Subcutaneous abdominal adipose tissue (tissue), 5 donors: ENCODE results near the gene ZDHHC6.
"Not testable (repeated sequence)": the region's sequence is repeated elsewhere in the genome, so short reads cannot be mapped to it uniquely, and the experiment has no call there.

ENCODE experiments used
- H3K27ac ChIP-seq: one replicate; pipeline ENCODE4 v1.7.0; 2013; ENCODE audit warnings: low read depth, mild to moderate bottlenecking, inconsistent platforms, low read length, moderate library complexity
- H3K27me3 ChIP-seq, 5 donors: one replicate each; pipeline ENCODE4 v1.7.0; 2013; ENCODE audit warnings: low read length in 5 of 5, inconsistent platforms in 1 of 5; ENCODE audit not compliant: control insufficient read depth in 5 of 5, insufficient read depth in 4 of 5
- H3K36me3 ChIP-seq, 5 donors: one replicate each; pipeline ENCODE4 v1.7.0; 2013; ENCODE audit warnings: low read length in 5 of 5; ENCODE audit not compliant: control insufficient read depth in 5 of 5, insufficient read depth in 5 of 5
- H3K4me1 ChIP-seq, 5 donors: one replicate each; pipeline ENCODE4 v1.7.0; 2013; ENCODE audit warnings: low read length in 5 of 5, mild to moderate bottlenecking in 3 of 5, moderate library complexity in 1 of 5; ENCODE audit not compliant: control insufficient read depth in 5 of 5, insufficient read depth in 5 of 5
- H3K4me3 ChIP-seq, 5 donors: one replicate each; pipeline ENCODE4 v1.7.0; 2013; ENCODE audit warnings: low read length in 5 of 5, low read depth in 1 of 5
- H3K9ac ChIP-seq, 5 donors: one replicate each; pipeline ENCODE4 v1.7.0; 2013; ENCODE audit warnings: low read length in 5 of 5, mild to moderate bottlenecking in 4 of 5, moderate library complexity in 3 of 5
- H3K9me3 ChIP-seq, 5 donors: one replicate each; pipeline ENCODE4 v1.7.0; 2013; ENCODE audit warnings: low read length in 5 of 5; ENCODE audit not compliant: control insufficient read depth in 5 of 5
- donor health status: healthy.
- donor health status: healthy.
- donor health status: healthy.
- donor health status: healthy.
- donor health status: healthy.

The ZDHHC6 gene

GRCh38 chr10:112467541-112468075 lies 20.9 kb upstream of the ZDHHC6 start:
- Histone ChIP-seq H3K4me3 (no peak overlapping the region), H3K9me3 (no peaks in the 10 kb centered on the region), H3K27me3 (no peaks in the 10 kb centered on the region), H3K4me1 (peaks cover 0 to 6% (median 0%) of the 10 kb centered on the region in 5 donors), H3K36me3 (peaks cover 10 to 32% (median 20%) of the 10 kb centered on the region in 5 donors), H3K9ac (no peak overlapping the region), H3K27ac (no peak overlapping the region)

- Histone ChIP-seq H3K27me3 (no peaks in the 10 kb centered on the region), H3K36me3 (peaks cover 10 to 32% (median 20%) of the 10 kb centered on the region in 5 donors), H3K9ac (no peak overlapping the region)
Observed at GRCh38 chr10:112466802-112467201, 20.1 kb upstream of the ZDHHC6 start.

GRCh38 chr10:112465299-112465883 lies 18.7 kb upstream of the ZDHHC6 start:
- Histone ChIP-seq H3K4me3 (no peak overlapping the region), H3K9ac (no peak overlapping the region), H3K9me3 (no peaks in the 10 kb centered on the region), H3K27ac (no peak overlapping the region), H3K27me3 (no peaks in the 10 kb centered on the region), H3K36me3 (peaks cover 10 to 39% (median 22%) of the 10 kb centered on the region in 5 donors), H3K4me1 (no peaks in the 10 kb centered on the region)

More at GRCh38 chr10:112466802-112467201, 20.1 kb upstream of the ZDHHC6 start:
- H3K4me3 ChIP-seq = no peak overlapping the region
- no peaks in the 10 kb centered on the region for H3K9me3 ChIP-seq
- H3K27ac ChIP-seq = no peak overlapping the region
- peaks cover 0 to 5% (median 0%) of the 10 kb centered on the region in 5 donors for H3K4me1 ChIP-seq

GRCh38 chr10:112464074-112464473 lies 17.4 kb upstream of the ZDHHC6 start:
- peaks cover 10 to 35% (median 22%) of the 10 kb centered on the region in 5 donors for H3K36me3 ChIP-seq
- not testable (repeated sequence) for H3K27ac ChIP-seq, H3K9ac ChIP-seq, H3K4me1 ChIP-seq, H3K27me3 ChIP-seq, H3K4me3 ChIP-seq, H3K9me3 ChIP-seq

- H3K9me3 ChIP-seq = no peaks in the 10 kb centered on the region
- no peaks in the 10 kb centered on the region for H3K27me3 ChIP-seq
- H3K4me3 ChIP-seq = no peak overlapping the region
- no peak overlapping the region for H3K9ac ChIP-seq
- H3K27ac ChIP-seq = no peak overlapping the region
- H3K36me3 ChIP-seq = peaks cover 10 to 26% (median 16%) of the 10 kb centered on the region in 5 donors
- H3K4me1 ChIP-seq = no peaks in the 10 kb centered on the region
Observed at GRCh38 chr10:112461029-112461887, 14.5 kb upstream of the ZDHHC6 start.

- Histone ChIP-seq H3K27ac (no peak overlapping the region), H3K4me3 (no peak overlapping the region), H3K27me3 (no peaks in the 10 kb centered on the region), H3K9ac (no peak overlapping the region), H3K9me3 (no peaks in the 10 kb centered on the region), H3K36me3 (peaks cover 6 to 20% (median 11%) of the 10 kb centered on the region in 5 donors), H3K4me1 (no peaks in the 10 kb centered on the region)
Observed at GRCh38 chr10:112460366-112460765, 13.7 kb upstream of the ZDHHC6 start.

- no peak overlapping the region for H3K9ac ChIP-seq
- no peaks in the 10 kb centered on the region for H3K27me3 ChIP-seq
- H3K9me3 ChIP-seq = no peaks in the 10 kb centered on the region
- H3K36me3 ChIP-seq = peaks cover 0 to 7% (median 0%) of the 10 kb centered on the region in 5 donors
- H3K27ac ChIP-seq = no peak overlapping the region
- no peak overlapping the region for H3K4me3 ChIP-seq
- no peaks in the 10 kb centered on the region for H3K4me1 ChIP-seq
Observed at GRCh38 chr10:112456533-112456932, 9.8 kb upstream of the ZDHHC6 start.

GRCh38 chr10:112454910-112455779 lies 8.4 kb upstream of the ZDHHC6 start:
- Histone ChIP-seq H3K4me3 (no peak overlapping the region), H3K4me1 (no peaks in the 10 kb centered on the region), H3K36me3 (peaks cover 0 to 2% (median 0%) of the 10 kb centered on the region in 5 donors), H3K9ac (no peak overlapping the region), H3K27ac (no peak overlapping the region), H3K27me3 (no peaks in the 10 kb centered on the region), H3K9me3 (no peaks in the 10 kb centered on the region)

GRCh38 chr10:112448888-112449287 lies 2.2 kb upstream of the ZDHHC6 start:
- no peak overlapping the region for H3K4me3 ChIP-seq

More at GRCh38 chr10:112448888-112449287, 2.2 kb upstream of the ZDHHC6 start:
- H3K36me3 ChIP-seq = peaks cover 3 to 11% (median 6%) of the 10 kb centered on the region in 5 donors
- H3K27me3 ChIP-seq = no peaks in the 10 kb centered on the region
- no peak overlapping the region for H3K27ac ChIP-seq
- H3K9ac ChIP-seq = no peak overlapping the region
- no peaks in the 10 kb centered on the region for H3K9me3 ChIP-seq
- peaks cover 3 to 29% (median 25%) of the 10 kb centered on the region in 5 donors for H3K4me1 ChIP-seq
